HG02840 (cell line): ENCODE data around the gene GNAQ.
"Not testable (repeated sequence)": the region's sequence is repeated elsewhere in the genome, so short reads cannot be mapped to it uniquely, and the experiment has no call there.

Experiments used
- ATAC-seq: cut with Tn5 transposase; IDR thresholded peaks from one replicate; pipeline ENCODE4 v1.9.1; 2021; ENCODE audit warnings: mild to moderate bottlenecking, moderate library complexity, moderate number of reproducible peaks; ENCODE audit not compliant: unreplicated experiment, low FRiP score

GNAQ gene

GRCh38 chr9:77760919-77761318, 270.7 kb downstream of the GNAQ start:
- ATAC-seq, result not testable (repeated sequence)

DNA sequence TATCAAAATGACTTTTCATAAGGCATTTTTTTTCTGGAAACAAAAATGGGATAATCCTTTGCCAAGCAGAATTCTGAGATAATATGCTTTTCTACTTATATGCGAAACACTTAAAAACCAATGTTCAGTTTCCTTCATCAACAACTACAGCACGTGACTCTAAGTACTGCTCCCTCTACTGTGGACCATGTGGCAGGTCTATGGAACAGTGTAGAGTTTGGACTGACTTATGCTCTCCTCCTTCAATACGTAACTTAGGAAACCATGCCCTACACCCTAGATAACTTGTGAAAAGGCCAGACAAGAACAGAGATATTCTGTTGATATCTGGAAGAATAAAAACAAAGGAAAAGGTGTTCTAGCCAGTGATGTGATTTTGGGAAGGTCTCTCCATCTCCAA, 272.2 kb downstream of the GNAQ start:
- no peak for ATAC-seq

- no peak for ATAC-seq
These were observed 275.2 kb downstream of the GNAQ start for GRCh38 chr9:77756449-77756848.

DNA sequence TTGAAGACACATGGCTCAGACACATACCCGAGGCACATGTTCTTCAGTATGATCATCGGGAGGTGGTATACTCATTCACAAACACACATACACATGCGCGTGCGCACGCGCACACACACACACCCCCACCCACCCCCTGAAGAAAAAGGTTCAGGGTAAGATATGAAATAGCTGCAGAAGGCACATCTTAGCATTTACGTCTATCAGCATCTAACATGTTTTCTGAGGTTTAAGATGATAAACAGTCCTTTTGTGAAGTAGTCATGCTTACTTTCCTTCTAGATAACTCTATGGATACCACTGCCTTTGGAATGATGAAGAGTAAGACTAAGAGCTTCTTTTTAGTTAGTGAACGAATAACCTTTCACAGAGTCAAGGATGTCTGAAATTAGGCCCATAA, 278.4 kb downstream of the GNAQ start:
- no peak for ATAC-seq

DNA sequence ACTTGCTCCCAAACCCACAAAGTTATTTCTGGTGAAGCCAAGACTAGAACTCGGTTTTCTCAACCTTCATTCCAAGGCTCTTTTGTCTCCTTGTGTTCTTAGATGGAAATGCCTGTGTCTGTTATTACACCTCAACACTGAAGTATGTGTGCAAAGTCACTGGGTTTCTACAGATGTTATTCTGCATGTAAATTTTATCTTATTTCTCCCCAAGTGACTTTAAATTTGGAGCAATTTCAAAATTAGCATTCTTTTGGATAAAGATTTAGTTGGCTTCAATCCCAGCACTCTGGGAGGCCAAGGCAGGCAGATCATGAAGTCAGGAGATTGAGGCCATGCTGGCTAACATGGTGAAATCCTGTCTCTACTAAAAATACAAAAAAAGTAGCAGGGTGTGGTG, 279.1 kb downstream of the GNAQ start:
- no peak for ATAC-seq

- ATAC-seq, result no peak
These were observed 280.1 kb downstream of the GNAQ start for GRCh38 chr9:77751341-77752091.

- ATAC-seq, result no peak
These were observed 280.6 kb downstream of the GNAQ start for GRCh38 chr9:77750981-77751340.

DNA sequence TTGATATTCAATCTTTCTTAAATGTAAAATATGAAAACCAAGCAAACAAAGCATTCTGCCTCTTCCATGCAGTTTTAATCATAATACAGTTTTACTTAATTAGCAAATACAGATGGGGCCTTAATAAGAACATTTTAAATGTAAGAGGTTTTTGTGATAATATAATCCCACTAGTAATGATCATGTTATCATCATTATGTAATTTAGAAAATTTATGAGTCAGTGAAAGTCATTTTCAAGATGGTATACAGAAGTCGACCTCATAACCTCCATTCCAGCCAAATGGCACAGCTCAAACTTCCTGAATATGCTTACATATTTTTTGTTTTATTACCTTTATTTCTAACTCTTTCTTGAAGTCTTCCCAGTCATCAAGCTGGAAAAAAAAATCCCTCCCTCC, 281.3 kb downstream of the GNAQ start:
- ATAC-seq, result no peak

GRCh38 chr9:77748214-77748772, 283.3 kb downstream of the GNAQ start:
- ATAC-seq, result no peak

GRCh38 chr9:77747163-77747562, 284.4 kb downstream of the GNAQ start:
- no peak for ATAC-seq

DNA sequence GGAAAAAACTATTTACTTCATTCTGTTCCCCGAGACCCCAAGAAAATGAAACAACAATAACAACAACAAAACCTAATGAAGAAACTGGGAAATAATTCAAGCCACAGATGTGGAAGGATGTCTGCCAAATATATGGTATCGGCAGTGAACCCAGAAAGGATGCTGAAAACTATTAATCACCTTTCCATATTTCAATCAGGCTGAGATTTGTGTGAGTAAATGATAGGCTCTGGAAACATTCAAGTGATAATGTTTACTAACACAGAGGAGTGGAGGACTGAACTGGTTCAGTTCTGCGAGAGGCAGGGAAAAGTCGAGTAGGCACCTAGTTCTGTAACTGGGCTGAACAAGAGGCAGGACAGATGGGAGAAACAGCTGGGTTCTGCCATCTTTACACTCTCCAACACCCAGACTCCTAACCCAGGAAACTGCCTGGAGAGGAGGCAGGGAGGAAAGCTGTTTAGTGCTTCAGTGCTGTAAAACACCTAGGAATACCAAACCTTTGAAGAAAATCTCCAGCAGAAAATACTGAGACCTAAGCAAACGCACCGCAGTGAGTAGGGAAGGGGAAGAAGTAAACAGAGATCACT, 286.7 kb downstream of the GNAQ start:
- no peak for ATAC-seq

- no peak for ATAC-seq
These were observed 288.2 kb downstream of the GNAQ start for GRCh38 chr9:77743386-77743785.

- no peak for ATAC-seq
These were observed 292.7 kb downstream of the GNAQ start for GRCh38 chr9:77738932-77739331.

DNA sequence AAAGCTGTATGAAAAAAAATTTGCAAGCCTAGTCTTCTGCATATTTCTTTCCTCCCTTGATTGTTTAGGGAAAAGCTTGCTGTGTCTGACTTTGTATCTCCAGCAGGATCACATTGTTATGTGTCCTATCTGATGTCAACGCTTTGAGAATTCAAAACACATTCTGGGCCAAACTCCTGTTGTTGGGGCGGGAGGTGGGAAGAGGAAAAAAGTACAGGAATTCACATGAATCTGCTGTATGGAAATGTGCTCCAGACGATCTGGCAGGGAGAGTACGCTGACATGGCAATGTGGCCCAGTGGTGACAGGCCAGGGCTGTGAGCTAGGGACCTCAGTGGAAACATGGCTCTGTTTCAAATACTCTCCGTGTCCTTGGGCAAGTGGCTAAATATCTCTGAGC, 296.1 kb downstream of the GNAQ start:
- ATAC-seq, result no peak

- no peak for ATAC-seq
These were observed 299.7 kb downstream of the GNAQ start for GRCh38 chr9:77731930-77732329.

DNA sequence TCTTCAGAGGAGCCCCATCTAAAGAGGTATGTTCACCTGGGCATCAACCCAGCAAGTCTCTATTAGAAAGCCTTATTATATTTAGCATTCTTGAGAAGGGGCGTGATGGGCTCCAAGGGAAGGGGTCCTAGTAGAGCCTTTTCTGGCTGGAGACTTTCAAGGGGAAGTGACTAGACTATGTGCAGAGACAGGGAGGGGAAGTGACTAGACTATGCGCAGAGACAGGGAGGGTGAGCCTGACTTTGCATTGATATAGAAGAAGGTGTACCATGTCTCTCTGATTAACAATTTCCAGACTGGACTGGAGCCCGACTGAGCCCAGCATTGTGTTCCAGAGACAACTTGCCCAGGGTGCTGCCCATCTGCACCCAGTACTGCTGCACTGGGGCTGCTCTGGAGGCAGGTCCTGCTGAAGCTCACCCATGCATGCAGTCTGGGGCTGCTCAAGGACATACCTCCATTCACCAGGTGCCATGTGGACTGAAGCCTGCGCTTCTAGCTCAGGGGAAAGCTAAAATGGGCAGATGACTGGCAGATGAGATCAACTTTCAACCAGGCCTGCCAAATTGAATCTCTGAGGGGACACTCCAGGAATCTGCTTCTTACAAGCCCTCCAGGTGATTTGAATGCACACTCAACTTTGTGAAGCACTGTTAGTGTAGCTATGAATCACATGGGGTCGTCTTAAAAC, 300.5 kb downstream of the GNAQ start:
- ATAC-seq, result no peak

GRCh38 chr9:77729177-77729576, 302.4 kb downstream of the GNAQ start:
- no peak for ATAC-seq

DNA sequence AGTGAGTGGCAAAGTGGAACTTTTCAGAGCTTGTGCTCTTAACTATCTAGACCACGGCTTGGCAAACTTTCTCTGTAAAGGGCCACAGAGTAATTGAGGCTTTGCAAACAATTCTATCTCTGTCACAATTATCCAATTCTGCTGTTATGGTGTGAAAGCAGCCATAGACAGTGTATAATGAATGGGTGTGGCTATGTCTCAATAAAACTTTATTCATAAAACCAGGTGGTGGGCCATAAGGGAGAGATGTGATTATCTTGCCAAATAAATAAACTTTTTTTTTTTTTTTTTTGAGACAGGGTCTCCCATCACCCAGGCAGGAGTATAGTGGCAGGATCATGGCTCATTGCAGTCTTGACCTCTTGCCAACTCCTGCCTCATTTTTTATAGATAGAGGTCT, 304.8 kb downstream of the GNAQ start:
- ATAC-seq, result no peak

DNA sequence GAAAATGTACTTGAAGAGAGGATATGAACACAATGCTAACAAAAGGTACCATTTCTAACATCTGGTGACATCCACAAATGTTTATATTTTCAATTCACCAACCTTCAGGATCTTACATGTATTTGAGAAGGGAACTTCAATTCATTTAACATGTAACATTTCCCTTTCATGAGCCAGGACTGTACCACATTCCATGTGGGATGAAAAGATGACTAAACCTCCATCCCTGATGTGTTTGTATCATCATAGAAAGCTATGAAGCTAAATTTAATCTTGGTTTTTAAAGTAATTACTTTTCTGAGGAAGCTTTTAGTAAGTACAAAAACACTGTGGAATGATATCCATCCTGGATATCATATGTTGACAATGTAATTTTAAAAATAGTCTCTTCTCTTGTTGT, 305.3 kb downstream of the GNAQ start:
- ATAC-seq, result no peak

GRCh38 chr9:77725820-77726219, 305.8 kb downstream of the GNAQ start:
- ATAC-seq, result no peak

GRCh38 chr9:77725046-77725694, 306.4 kb downstream of the GNAQ start:
- no peak for ATAC-seq
